ENCODE data around the gene DISC1.

DNA sequence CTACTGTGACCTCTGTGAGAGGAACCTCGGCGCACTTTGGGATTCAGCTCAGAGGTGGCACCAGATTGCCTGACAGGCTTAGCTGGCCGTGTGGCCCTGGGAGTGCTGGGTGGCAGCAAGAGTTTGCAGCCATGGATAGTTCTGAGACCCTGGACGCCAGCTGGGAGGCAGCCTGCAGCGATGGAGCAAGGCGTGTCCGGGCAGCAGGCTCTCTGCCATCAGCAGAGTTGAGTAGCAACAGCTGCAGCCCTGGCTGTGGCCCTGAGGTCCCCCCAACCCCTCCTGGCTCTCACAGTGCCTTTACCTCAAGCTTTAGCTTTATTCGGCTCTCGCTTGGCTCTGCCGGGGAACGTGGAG, 67.5 kb downstream of the DISC1 start:
- TF ChIP-seq, protein P1, sequence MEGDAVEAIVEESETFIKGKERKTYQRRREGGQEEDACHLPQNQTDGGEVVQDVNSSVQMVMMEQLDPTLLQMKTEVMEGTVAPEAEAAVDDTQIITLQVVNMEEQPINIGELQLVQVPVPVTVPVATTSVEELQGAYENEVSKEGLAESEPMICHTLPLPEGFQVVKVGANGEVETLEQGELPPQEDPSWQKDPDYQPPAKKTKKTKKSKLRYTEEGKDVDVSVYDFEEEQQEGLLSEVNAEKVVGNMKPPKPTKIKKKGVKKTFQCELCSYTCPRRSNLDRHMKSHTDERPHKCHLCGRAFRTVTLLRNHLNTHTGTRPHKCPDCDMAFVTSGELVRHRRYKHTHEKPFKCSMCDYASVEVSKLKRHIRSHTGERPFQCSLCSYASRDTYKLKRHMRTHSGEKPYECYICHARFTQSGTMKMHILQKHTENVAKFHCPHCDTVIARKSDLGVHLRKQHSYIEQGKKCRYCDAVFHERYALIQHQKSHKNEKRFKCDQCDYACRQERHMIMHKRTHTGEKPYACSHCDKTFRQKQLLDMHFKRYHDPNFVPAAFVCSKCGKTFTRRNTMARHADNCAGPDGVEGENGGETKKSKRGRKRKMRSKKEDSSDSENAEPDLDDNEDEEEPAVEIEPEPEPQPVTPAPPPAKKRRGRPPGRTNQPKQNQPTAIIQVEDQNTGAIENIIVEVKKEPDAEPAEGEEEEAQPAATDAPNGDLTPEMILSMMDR (conservative IDR thresholded peaks at IDR 0.05; ENCODE audit: low read depth, low read length), result no peak
- no peak for TF ChIP-seq EZH2 (IDR thresholded peaks at IDR 0.05; ENCODE audit: borderline replicate concordance, low read depth, low read length, poor library complexity, severe bottlenecking)
